Uterus (tissue), 4 donors: ENCODE measurements around the gene SMAD5. TPM values are rescaled to one million over a fixed set of nuclear protein-coding genes. Genes with fewer than 3 reads are reported as not detected.

Experiments used
- DNase-seq, 2 donors: peaks; one replicate each; pipeline ENCODE4 v3.0.0-alpha.2; 2019 to 2020
- H3K27ac ChIP-seq, 2 donors: fragments of 200-600 bp; sonication (generic); 1 replicate in 1 of 2; 2 replicates in 1 of 2; pipeline ENCODE4 v1.5.1; 2016 to 2018
- H3K27me3 ChIP-seq, 2 donors: fragments of 200-600 bp; sonication (generic); one replicate each; pipeline ENCODE4 v1.5.1; 2018 to 2019; ENCODE audit warnings: control low read depth in 1 of 2
- H3K36me3 ChIP-seq, 2 donors: fragments of 200-600 bp; sonication (generic); one replicate each; pipeline ENCODE4 v1.5.1; 2019; ENCODE audit warnings: control low read depth in 1 of 2
- H3K4me1 ChIP-seq, 2 donors: fragments of 200-600 bp; sonication (generic); one replicate each; pipeline ENCODE4 v1.5.1; 2018 to 2019; ENCODE audit warnings: control low read depth in 1 of 2
- H3K4me3 ChIP-seq, 2 donors: fragments of 200-600 bp; sonication (generic); 1 replicate in 1 of 2; 2 replicates in 1 of 2; pipeline ENCODE4 v1.5.1; 2018 to 2019; ENCODE audit warnings: mild to moderate bottlenecking in 1 of 2
- H3K9me3 ChIP-seq, 2 donors: fragments of 200-600 bp; sonication (generic); one replicate each; pipeline ENCODE4 v1.5.1; 2019; ENCODE audit warnings: control low read depth in 1 of 2
- POLR2A ChIP-seq, 2 donors: fragments of 450-650 bp; IDR thresholded peaks; one replicate each; pipeline ENCODE4 v1.6.1; 2016; ENCODE audit warnings: antibody characterized with exemption in 2 of 2, mild to moderate bottlenecking in 1 of 2, moderate library complexity in 1 of 2
- intact Hi-C: fragments of 100-400 bp; cut with DNase I; formaldehyde crosslinking; loops from one replicate; pipeline ENCODE4 v1.15.1; 2023; ENCODE audit warnings: low total_unique reads
- total RNA-seq, 4 donors: library from RNA; depleted of rRNA in 3 of 4; stranded (reverse); fragments of >200 nt in 3 of 4; gene quantifications; one replicate each; pipeline versions ENCODE4 v1.1.0 to v1.2.4, GENCODE V29; 2014 to 2023
- TF ChIP-seq, protein P1 (sequence below), 4 experiments: fragments of 200-600 bp in 2 of 4; fragments of 450-650 bp in 2 of 4; sonication (generic) in 2 of 4; IDR thresholded peaks; one replicate each; pipeline ENCODE4 v1.5.1; 2016 to 2019; ENCODE audit warnings: antibody characterized with exemption in 4 of 4, mild to moderate bottlenecking in 2 of 4, moderate library complexity in 1 of 4
- donor health status: DM: yes; HTN: yes; CAD: no.

Gene SMAD5
- total RNA-seq, 4 donors from 2014 or later, result 33.0 to 193 (median 102) TPM

DNA sequence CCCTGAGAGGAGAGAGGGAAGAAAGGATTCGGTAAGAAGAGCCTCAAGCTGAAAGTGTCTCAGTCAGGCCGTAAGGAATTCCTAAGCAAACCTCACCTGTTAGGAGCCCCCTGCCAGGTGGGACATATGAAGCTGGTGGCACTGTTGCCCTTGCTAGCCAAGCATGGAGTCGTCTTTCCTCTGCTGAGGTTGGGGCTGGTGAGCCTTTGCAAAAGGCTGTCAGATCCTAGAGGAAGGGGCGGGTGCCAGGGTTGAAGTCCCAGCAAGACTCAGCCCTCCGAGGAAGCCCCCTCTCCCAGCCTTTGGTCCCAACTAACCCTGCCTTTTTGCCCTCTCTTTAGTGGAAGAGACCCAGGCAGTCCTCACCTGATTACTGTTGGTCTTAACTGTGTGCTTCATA, 65.8 kb downstream of the SMAD5 start:
- H3K36me3 ChIP-seq, result no peaks in the 10 kb centered on the region
- intact Hi-C loops, result no loop called here
- no peaks in the 10 kb centered on the region for H3K9me3 ChIP-seq
- DNase-seq, result no peak
- no peaks in the 10 kb centered on the region for H3K4me1 ChIP-seq
- peaks cover 0 to 7% of the 10 kb centered on the region in 2 donors for H3K27me3 ChIP-seq
- no peak overlapping the region for H3K4me3 ChIP-seq
- no peak overlapping the region for H3K27ac ChIP-seq
- TF ChIP-seq, protein P1, sequence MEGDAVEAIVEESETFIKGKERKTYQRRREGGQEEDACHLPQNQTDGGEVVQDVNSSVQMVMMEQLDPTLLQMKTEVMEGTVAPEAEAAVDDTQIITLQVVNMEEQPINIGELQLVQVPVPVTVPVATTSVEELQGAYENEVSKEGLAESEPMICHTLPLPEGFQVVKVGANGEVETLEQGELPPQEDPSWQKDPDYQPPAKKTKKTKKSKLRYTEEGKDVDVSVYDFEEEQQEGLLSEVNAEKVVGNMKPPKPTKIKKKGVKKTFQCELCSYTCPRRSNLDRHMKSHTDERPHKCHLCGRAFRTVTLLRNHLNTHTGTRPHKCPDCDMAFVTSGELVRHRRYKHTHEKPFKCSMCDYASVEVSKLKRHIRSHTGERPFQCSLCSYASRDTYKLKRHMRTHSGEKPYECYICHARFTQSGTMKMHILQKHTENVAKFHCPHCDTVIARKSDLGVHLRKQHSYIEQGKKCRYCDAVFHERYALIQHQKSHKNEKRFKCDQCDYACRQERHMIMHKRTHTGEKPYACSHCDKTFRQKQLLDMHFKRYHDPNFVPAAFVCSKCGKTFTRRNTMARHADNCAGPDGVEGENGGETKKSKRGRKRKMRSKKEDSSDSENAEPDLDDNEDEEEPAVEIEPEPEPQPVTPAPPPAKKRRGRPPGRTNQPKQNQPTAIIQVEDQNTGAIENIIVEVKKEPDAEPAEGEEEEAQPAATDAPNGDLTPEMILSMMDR (IDR thresholded peaks at IDR 0.05), result no peak
- TF ChIP-seq POLR2A (IDR thresholded peaks at IDR 0.05), result no peak

DNA sequence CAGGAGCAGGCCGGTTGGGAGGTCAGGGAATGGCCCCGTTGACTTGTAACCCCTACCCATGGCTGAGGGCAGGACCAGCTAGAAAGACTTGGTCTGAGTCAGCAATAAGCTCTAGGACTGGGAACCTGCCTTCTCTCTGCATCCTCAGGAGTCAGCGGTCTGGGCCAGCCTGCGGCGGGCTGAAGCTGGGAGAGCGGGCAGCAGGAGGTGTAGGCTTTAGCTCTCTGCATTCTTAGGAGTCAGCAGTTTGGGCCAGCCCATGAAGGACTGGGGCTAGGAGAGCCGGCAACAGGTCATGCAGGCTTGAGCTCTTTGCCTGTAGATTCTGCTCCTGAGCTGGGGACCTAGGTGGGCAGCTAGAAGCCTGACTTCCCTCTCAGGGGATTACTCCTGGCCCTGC, 66.8 kb downstream of the SMAD5 start:
- Histone ChIP-seq H3K36me3 (no peaks in the 10 kb centered on the region), H3K9me3 (no peaks in the 10 kb centered on the region), H3K4me3 (no peak overlapping the region), H3K4me1 (no peaks in the 10 kb centered on the region), H3K27me3 (no peaks in the 10 kb centered on the region), H3K27ac (no peak overlapping the region)
- intact Hi-C loops, result no loop called here
- DNase-seq, result no peak
- TF ChIP-seq, protein P1 (IDR thresholded peaks at IDR 0.05), result no peak
- no peak for TF ChIP-seq POLR2A (IDR thresholded peaks at IDR 0.05)

DNA sequence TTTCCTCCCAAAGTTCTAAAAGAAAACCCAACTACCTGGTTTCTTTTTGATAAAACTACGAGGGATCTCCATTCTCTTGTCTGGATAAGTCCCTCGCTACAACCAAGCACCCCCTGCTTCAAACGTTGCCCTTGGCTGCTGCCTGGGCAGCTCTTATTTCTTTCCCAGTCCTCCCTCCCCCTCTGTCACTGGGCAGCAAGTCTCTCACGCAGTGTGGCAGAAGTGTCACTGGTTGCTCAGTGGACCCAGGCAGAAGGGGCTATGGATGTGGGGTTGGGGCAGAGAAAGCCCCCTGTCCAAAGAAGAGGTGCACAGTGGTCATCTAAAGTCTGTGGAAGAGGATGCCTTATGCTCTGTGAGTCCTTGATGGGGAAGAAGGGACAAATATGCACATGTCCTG, 67.5 kb downstream of the SMAD5 start:
- TF ChIP-seq, protein P1 (IDR thresholded peaks at IDR 0.05), result no peak
- no peak for TF ChIP-seq POLR2A (IDR thresholded peaks at IDR 0.05)
- Histone ChIP-seq H3K27me3 (no peaks in the 10 kb centered on the region), H3K27ac (no peak overlapping the region), H3K4me1 (no peaks in the 10 kb centered on the region), H3K36me3 (no peaks in the 10 kb centered on the region), H3K9me3 (no peaks in the 10 kb centered on the region), H3K4me3 (no peak overlapping the region)
- intact Hi-C loops, result no loop called here
- no peak for DNase-seq

DNA sequence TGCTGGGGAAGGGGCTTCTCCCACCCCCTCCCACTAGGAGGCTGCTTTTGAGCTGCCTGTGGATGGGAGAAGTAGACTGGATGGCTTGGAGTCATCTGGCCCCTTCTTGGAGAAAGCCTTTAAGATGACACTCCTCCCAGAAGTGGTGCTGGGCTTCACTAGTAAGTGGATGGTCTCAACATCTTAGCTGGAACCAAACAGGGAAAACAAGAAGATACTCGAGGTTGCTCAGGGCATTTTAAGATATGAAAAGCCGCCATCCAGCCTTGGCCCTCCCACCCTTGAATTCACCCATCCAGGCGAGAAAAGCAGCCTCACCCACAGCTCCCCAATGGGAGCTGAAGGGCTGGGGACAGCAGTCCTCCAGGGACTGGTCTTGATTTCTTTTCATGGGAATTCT, 68.1 kb downstream of the SMAD5 start:
- H3K4me3 ChIP-seq, result no peak overlapping the region
- no peak for TF ChIP-seq POLR2A (IDR thresholded peaks at IDR 0.05)
- TF ChIP-seq, protein P1 (IDR thresholded peaks at IDR 0.05), result no peak
- no peak overlapping the region for H3K27ac ChIP-seq
- intact Hi-C loops, result no loop called here
- H3K27me3 ChIP-seq, result no peaks in the 10 kb centered on the region
- no peak for DNase-seq
- H3K36me3 ChIP-seq, result no peaks in the 10 kb centered on the region
- H3K4me1 ChIP-seq, result no peaks in the 10 kb centered on the region
- no peaks in the 10 kb centered on the region for H3K9me3 ChIP-seq

DNA sequence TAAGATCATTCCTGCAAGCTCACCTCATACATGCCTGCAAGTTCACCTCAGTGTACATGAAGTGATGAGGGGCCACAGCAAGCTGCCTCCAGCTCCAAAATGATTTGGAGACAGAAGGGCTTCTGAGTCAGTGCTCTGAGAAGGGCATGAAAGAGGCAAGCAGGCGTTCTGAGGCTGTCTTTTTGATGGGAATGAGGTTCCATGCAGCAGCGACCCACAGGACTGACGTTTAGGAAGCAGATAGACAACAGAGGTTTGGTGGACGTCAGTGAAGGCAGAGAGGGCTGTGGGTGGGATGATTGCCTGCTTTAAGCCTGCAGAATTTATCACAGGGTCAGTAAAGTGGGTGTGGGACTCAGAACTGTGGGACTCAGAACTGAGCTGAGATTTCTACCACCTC, 69.2 kb downstream of the SMAD5 start:
- no peaks in the 10 kb centered on the region for H3K9me3 ChIP-seq
- H3K27ac ChIP-seq, result no peak overlapping the region
- DNase-seq, result no peak
- no peaks in the 10 kb centered on the region for H3K36me3 ChIP-seq
- H3K4me3 ChIP-seq, result no peak overlapping the region
- H3K27me3 ChIP-seq, result no peaks in the 10 kb centered on the region
- TF ChIP-seq POLR2A (IDR thresholded peaks at IDR 0.05), result no peak
- TF ChIP-seq, protein P1 (IDR thresholded peaks at IDR 0.05), result no peak
- intact Hi-C loops, result no loop called here
- no peaks in the 10 kb centered on the region for H3K4me1 ChIP-seq
